NCI-H2196 (cell line): ENCODE measurements around the gene TRIM9.

Source experiments
- DNase-seq: peaks from one replicate; lab custom pipeline; 2025; ENCODE audit not compliant: unreplicated experiment; lab: John Stamatoyannopoulos, UW

TRIM9 gene

GRCh38 chr14:51093371-51094281 lies 1.3 kb downstream of the TRIM9 start:
- peak; percentile 93 for DNase-seq

GRCh38 chr14:51092965-51093364 lies 1.9 kb downstream of the TRIM9 start:
- no peak for DNase-seq

GRCh38 chr14:51089278-51089677 lies 5.6 kb downstream of the TRIM9 start:
- DNase-seq: no peak

GRCh38 chr14:51087031-51087441 lies 7.9 kb downstream of the TRIM9 start:
- DNase-seq: peak; percentile 79

- DNase-seq: no peak
Measured at GRCh38 chr14:51086044-51086443, 8.9 kb downstream of the TRIM9 start.

GRCh38 chr14:51084962-51085361 lies 9.9 kb downstream of the TRIM9 start:
- no peak for DNase-seq

- no peak for DNase-seq
Measured at GRCh38 chr14:51084507-51084906, 10.4 kb downstream of the TRIM9 start.

GRCh38 chr14:51082349-51082748 lies 12.6 kb downstream of the TRIM9 start:
- DNase-seq: no peak

GRCh38 chr14:51081712-51082111 lies 13.2 kb downstream of the TRIM9 start:
- no peak for DNase-seq

- no peak for DNase-seq
Measured at GRCh38 chr14:51081209-51081608, 13.7 kb downstream of the TRIM9 start.

GRCh38 chr14:51080645-51081044 lies 14.3 kb downstream of the TRIM9 start:
- DNase-seq: no peak

GRCh38 chr14:51079489-51079888 lies 15.4 kb downstream of the TRIM9 start:
- DNase-seq: peak; percentile 22

GRCh38 chr14:51079085-51079484 lies 15.8 kb downstream of the TRIM9 start:
- DNase-seq: no peak

GRCh38 chr14:51074701-51075385 lies 20.1 kb downstream of the TRIM9 start:
- DNase-seq: no peak

- no peak for DNase-seq
Measured at GRCh38 chr14:51073731-51074130, 21.2 kb downstream of the TRIM9 start.

GRCh38 chr14:51072976-51073375 lies 21.9 kb downstream of the TRIM9 start:
- DNase-seq: no peak

GRCh38 chr14:51071857-51072256 lies 23.0 kb downstream of the TRIM9 start:
- DNase-seq: no peak

GRCh38 chr14:51070726-51071125 lies 24.2 kb downstream of the TRIM9 start:
- no peak for DNase-seq

GRCh38 chr14:51069055-51069454 lies 25.9 kb downstream of the TRIM9 start:
- no peak for DNase-seq

- no peak for DNase-seq
Measured at GRCh38 chr14:51068268-51068667, 26.6 kb downstream of the TRIM9 start.

- no peak for DNase-seq
Measured at GRCh38 chr14:51067295-51067694, 27.6 kb downstream of the TRIM9 start.

- DNase-seq: no peak
Measured at GRCh38 chr14:51066576-51066975, 28.3 kb downstream of the TRIM9 start.
